GM21360 (cell line): ENCODE results near the gene AHI1.
"Not testable (repeated sequence)": the region's sequence is repeated elsewhere in the genome, so short reads cannot be mapped to it uniquely, and the experiment has no call there.

Experiments
- ATAC-seq: cut with Tn5 transposase; IDR thresholded peaks from one replicate; pipeline ENCODE4 v1.9.1; 2021; ENCODE audit warnings: mild to moderate bottlenecking, moderate library complexity; ENCODE audit not compliant: unreplicated experiment

AHI1 gene

GRCh38 chr6:135397172-135397952 lies 100.2 kb downstream of the AHI1 start:
- ATAC-seq: no peak

GRCh38 chr6:135395136-135395535 lies 102.4 kb downstream of the AHI1 start:
- no peak for ATAC-seq

GRCh38 chr6:135393289-135393688 lies 104.3 kb downstream of the AHI1 start:
- ATAC-seq: no peak

DNA sequence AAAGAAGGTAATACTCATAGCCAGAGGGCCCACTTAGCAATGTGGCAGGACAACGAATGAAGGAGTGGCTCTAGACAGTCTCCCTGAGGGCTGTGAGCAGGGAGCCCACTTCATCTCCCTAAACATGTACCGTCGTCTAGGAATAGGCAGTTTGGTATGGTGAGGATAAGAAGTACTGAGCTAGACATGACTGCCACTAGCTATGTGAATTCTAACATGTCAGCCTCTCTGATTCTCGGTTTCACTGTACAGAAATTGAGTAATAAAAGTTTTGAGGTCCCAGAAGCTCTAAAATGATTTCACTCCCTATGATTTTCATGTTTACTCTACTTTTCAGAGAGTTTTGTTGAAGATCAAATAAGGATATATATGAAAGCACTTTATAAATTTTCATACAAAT lies 107.1 kb downstream of the AHI1 start:
- ATAC-seq: no peak

DNA sequence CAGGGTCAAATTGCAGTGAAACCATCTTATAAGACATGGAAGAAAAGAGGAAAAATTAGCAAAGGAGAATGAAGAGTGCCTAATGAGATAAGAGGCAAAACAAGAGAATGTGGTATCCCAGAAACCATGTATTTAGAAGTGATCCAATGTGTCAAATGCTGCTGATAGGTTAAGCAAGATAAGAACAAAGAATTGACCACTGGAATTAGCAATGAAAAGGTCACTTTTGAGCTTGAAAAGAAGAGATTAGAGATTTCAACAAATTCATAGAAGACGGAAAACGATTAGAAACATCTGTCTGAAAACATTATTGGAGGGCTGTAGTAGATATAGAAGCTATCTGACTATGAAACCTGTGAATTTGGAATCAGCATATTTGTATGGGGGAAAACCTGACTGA lies 112.2 kb downstream of the AHI1 start:
- ATAC-seq: no peak

DNA sequence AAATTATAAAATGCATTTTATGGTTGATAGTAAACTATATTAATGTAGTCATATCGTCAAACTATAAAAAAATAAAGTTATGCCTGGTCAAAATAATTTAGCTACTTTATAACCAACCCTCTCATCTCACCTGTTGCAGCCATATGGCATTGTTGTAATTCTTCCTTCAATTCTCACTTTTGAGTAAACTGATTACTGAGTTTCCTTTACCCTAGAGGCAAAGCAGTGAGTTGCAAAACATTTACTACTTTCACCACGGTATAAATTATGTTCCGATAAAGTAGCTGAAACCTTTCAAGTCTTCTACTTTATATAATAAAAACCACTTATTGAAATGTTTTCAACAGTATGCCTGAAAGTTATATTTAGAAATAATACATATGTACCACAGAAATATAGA lies 113.8 kb downstream of the AHI1 start:
- no peak for ATAC-seq

DNA sequence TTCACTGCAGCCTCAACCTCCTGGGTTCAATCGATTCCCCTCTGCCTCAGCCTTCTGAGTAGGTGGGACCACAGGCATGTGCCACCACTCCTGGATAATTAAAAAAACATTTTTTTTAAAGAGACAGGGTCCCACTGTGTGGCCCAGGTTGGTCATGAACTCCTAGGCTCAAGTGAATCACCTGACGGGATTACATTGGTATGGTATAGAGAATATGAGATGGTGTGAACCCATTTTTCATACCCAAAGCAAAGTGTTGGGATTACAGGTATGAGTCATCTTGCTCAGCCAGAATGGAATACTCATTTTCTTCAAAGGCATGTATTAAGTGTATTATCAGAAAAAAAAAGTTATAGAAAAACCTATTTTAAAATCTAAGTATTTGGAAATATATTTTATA lies 114.2 kb downstream of the AHI1 start:
- no peak for ATAC-seq

GRCh38 chr6:135382182-135382628 lies 115.3 kb downstream of the AHI1 start:
- ATAC-seq: peak; percentile 85

DNA sequence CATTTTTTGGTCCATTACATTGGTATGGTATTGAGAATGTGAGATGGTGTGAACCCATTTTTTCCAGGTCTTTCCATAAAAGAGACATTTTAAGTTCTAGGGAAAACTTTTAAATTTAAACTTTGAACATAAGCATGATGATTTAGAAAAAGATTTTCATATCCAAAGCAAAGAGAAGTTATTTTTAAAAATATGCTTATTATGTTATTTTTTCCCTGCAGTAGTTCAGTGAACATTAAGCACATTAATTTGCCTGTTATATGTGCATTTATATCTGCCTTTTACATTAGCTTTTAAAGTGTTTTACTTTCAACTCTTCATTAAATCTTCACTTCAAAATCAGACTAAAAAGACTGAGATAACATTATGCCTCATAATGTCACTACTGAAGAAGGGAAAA lies 116.7 kb downstream of the AHI1 start:
- ATAC-seq: no peak

- no peak for ATAC-seq
Observed at GRCh38 chr6:135379647-135380046, 117.9 kb downstream of the AHI1 start.

- no peak for ATAC-seq
Observed at GRCh38 chr6:135372758-135373157, 124.8 kb downstream of the AHI1 start.

DNA sequence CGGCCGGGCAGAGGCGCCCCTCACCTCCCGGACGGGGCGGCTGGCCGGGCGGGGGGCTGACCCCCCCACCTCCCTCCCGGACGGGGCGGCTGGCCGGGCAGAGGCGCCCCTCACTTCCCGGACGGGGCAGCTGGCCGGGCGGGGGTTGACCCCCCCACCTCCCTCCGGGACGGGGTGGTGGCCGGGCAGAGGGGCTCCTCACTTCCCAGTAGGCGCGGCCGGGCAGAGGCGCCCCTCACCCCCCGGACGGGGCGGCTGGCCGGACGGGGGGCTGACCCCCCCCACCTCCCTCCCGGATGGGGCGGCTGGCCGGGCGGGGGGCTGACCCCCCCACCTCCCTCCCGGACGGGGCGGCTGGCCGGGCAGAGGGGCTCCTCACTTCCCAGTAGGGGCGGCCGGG lies 133.9 kb downstream of the AHI1 start:
- ATAC-seq: not testable (repeated sequence)

DNA sequence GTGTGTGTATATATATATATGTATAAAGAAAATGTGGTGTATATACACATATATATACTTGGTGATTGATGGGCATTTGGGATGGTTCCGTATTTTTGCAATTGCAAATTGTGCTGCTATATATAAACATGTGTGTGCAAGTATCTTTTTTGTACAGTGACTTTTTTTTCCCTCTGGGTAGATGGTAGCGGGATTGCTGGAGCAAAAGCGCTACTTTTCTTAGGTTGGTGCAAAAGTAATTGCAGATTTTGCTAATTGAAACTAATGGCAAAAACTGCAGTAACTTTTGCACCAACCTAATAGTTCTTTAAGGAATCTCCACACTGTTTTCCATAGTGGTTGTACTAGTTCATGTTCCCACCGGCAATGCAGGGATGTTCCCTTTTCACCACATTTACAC lies 135.4 kb downstream of the AHI1 start:
- no peak for ATAC-seq

GRCh38 chr6:135360222-135360621 lies 137.3 kb downstream of the AHI1 start:
- no peak for ATAC-seq

DNA sequence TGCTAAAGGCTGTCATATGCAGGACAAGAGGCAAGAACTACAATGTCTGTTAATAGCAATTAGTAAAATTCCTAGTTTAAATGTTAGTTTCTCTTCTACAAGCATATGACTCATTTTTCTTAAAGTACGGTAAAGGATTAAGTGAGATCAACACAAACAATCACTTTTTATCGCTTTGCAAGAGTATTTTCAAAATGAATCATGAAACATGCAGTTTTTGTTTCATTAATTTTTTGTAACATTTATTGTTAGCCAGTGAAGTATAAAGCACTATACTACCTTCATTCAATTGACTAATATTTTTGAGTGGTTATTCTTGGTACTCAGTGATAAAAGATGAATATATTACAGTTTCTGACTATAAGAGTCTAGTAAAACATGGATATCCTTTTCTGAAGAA lies 138.6 kb downstream of the AHI1 start:
- ATAC-seq: no peak

- ATAC-seq: no peak
Observed at GRCh38 chr6:135358251-135358821, 139.2 kb downstream of the AHI1 start.

DNA sequence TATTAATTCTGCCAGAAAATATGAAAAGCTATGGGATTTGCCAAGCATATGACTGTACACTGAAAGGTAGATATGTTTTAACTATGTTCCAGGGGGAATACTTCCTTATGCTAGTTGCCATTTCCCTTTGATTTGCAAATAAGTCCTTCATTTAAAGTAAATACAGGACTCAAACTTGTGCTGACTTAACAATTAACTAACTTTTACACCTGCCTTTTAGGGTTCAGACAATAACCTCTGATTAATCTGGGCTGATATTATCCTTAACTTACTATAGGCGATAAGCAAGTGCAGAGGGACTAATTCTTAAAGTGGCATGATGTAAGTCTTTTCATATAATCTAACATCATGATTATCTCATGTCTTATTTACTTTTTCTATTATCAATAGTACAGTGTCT lies 143.1 kb downstream of the AHI1 start:
- ATAC-seq: no peak

GRCh38 chr6:135353113-135353512 lies 144.4 kb downstream of the AHI1 start:
- no peak for ATAC-seq

GRCh38 chr6:135351635-135352034 lies 145.9 kb downstream of the AHI1 start:
- ATAC-seq: no peak

DNA sequence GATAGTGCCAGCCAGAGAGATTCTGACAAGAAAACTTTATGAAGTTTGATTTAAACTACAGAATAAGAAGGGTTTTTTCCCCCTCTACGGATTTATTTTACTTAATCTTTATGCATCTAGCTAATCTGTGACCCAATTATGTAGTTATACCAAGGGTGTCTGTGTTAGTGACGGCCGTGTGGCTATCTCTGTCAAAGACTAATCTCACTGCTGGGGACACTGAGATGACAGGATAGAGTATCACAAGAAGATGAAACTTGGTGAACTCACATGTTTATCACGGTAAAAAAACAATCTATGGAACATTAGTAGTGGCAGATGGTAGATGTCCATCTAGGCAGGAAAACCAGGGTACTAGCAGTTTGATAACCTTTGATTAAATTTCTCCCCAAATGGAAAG lies 149.7 kb downstream of the AHI1 start:
- no peak for ATAC-seq

DNA sequence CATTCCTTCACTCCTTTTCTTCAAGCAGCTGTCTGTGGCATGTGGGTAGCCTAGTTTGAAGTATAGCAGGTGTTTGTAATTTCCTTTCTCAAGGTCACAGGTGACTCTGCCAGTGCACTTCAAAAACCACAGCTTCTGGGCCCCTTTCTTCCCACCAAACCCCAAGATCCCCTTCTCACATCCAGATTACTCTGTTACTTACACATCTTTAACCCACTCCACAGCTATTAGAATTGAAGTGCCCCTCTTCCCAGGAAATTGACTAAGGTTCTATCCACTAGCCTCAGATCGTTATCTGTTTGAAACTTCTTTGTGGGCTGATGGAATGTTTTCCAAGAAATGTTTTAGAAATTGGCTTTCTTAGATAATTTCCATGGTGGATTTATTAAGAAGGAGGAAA lies 150.8 kb downstream of the AHI1 start:
- ATAC-seq: no peak

GRCh38 chr6:135344526-135344925 lies 153.0 kb downstream of the AHI1 start:
- no peak for ATAC-seq

- ATAC-seq: not testable (repeated sequence)
Observed at GRCh38 chr6:135339920-135340319, 157.6 kb downstream of the AHI1 start.
